Epithelial cell of proximal tubule (primary cell): ENCODE data around the gene RNF151. TPM values are rescaled to one million over a fixed set of nuclear protein-coding genes. Genes with fewer than 3 reads are reported as not detected.
"Not testable (repeated sequence)": the region's sequence is repeated elsewhere in the genome, so short reads cannot be mapped to it uniquely, and the experiment has no call there.

Source experiments
- DNase-seq: peaks from one replicate; pipeline ENCODE4 v3.0.0-alpha.2; 2011; ENCODE audit warnings: low read depth
- H3K4me3 ChIP-seq: 2 replicates; pipeline ENCODE4 v1.5.1; 2011; ENCODE audit warnings: low read depth, mild to moderate bottlenecking, low read length
- total RNA-seq: library from RNA; depleted of rRNA; stranded (reverse); fragments of >200 nt; gene quantifications from 2 replicates; pipeline ENCODE4 v1.2.3, GENCODE V29; 2015
- TF ChIP-seq, protein P1 (sequence below): conservative IDR thresholded peaks from 2 replicates; pipeline ENCODE4 v1.5.1; 2012; ENCODE audit warnings: low read depth, mild to moderate bottlenecking, low read length

RNF151 gene
- total RNA-seq, 1 donor from 2014 or later, result not detected

DNA sequence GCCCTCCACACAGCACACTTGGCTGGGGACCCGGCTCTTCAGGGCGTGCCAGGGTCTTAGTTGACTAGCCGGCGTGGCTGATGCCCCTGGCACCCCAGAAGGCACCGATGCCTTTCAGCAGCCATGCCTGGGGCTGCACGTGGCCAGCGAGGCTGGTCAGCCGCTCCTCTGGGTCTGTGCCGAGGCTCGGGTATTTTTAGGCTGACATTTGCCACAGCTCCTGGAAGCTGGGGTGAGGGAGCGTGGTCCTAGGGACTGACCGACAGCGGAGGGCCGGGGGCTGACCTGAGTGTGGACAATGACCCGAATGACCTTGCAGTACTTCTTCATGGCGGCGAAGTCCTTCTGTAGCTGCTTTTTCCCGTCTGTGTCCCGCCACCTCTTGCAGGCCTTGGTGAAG, 16.1 kb upstream of the RNF151 start:
- TF ChIP-seq, protein P1, sequence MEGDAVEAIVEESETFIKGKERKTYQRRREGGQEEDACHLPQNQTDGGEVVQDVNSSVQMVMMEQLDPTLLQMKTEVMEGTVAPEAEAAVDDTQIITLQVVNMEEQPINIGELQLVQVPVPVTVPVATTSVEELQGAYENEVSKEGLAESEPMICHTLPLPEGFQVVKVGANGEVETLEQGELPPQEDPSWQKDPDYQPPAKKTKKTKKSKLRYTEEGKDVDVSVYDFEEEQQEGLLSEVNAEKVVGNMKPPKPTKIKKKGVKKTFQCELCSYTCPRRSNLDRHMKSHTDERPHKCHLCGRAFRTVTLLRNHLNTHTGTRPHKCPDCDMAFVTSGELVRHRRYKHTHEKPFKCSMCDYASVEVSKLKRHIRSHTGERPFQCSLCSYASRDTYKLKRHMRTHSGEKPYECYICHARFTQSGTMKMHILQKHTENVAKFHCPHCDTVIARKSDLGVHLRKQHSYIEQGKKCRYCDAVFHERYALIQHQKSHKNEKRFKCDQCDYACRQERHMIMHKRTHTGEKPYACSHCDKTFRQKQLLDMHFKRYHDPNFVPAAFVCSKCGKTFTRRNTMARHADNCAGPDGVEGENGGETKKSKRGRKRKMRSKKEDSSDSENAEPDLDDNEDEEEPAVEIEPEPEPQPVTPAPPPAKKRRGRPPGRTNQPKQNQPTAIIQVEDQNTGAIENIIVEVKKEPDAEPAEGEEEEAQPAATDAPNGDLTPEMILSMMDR, result no peak
- no peak overlapping the region for H3K4me3 ChIP-seq
- no peak for DNase-seq

DNA sequence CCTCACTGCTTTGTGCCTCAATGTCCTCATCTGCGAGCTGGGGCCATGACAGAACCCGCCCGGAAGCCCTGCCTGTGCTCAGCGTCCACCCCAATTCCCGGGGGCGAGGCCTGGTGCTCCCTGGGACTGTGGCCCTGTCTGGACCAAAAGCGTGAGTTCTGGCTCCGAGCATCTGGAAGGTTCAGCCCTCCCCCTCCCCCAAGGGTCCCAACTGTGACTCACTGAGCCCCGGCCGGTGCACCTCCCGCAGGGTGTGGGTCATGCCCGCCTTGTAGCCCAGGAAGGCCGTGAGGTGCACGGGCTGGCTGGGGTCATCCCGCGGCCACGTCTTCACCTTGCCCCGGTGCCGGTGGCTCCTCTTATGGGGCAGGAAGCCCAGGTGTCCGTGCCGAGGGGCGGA, 12.9 kb upstream of the RNF151 start:
- TF ChIP-seq, protein P1, result no peak
- no peak overlapping the region for H3K4me3 ChIP-seq
- no peak for DNase-seq

DNA sequence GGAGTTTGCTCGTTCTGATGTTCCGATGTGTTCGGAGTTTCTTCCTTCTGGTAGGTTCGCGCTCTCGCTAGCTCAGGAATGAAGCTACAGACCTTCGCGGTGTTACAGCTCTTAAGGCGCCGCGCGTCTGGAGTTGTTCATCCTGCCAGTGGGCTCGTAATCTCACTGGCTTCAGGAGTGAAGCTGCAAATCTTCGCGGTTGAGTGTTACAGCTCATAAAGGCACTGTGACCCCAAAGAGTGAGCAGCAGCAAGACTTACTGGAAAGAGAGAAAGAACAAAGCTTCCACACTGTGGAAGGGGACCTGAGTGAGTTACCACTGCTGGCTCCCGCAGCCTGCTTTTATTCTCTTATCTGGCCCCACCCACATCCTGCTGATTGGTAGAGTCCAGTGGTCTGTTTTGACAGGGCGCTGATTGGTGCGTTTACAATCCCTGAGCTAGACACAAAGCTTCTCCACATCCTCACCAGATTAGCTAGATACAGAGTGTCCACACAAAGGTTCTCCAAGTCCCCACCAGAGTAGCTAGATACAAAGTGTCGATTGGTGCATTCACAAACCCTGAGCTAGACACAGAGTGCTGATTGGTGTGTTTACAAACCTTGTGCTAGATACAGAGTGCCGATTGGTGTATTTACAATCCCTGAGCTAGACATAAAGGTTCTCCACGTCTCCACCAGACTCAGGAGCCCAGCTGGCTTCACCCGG, 9.1 kb upstream of the RNF151 start:
- not testable (repeated sequence) for H3K4me3 ChIP-seq, DNase-seq

DNA sequence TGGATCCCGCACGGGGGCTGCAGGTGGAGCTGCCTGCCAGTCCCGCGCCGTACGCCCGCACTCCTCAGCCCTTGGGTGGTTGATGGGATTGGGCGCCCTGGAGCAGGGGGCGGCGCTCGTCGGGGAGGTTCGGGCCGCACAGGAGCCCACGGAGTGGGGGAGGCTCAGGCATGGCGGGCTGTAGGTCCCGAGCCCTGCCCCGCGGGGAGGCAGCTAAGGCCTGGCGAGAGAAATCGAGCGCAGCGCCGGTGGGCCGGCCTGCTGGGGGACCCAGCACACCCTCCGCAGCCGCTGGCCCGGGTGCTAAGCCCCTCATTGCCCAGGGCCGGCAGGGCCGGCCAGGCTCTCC, 8.5 kb upstream of the RNF151 start:
- not testable (repeated sequence) for H3K4me3 ChIP-seq, DNase-seq

DNA sequence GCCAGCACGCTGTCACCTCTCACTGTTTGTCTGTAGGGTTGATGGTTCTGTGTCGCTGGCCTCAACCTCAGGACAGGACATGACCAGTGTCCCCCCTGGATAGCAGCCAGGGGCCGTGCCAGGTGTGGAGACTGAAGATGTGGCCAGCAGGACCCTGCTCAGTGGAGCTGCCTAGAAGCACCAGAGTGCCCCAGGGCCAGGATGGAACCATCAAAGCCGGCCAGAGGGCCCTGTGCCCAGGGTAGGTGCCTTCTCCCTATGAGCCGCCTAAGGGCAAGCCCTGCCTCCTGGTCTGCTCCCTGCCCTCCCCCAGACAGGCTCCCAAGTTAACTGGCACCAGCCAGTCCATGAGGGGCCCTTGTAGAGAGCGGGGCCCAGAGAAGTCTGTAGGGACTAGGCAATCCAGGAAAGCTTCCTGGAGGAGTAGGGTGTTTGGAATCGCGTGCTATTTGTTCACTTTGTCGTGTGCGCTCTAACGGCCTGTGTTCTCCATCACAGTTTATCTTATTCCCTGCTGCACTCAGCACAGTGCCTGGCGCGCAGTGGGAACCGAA, 7.9 kb upstream of the RNF151 start:
- DNase-seq, result no peak
- TF ChIP-seq, protein P1, result no peak
- peak overlapping the region; percentile 96 for H3K4me3 ChIP-seq

DNA sequence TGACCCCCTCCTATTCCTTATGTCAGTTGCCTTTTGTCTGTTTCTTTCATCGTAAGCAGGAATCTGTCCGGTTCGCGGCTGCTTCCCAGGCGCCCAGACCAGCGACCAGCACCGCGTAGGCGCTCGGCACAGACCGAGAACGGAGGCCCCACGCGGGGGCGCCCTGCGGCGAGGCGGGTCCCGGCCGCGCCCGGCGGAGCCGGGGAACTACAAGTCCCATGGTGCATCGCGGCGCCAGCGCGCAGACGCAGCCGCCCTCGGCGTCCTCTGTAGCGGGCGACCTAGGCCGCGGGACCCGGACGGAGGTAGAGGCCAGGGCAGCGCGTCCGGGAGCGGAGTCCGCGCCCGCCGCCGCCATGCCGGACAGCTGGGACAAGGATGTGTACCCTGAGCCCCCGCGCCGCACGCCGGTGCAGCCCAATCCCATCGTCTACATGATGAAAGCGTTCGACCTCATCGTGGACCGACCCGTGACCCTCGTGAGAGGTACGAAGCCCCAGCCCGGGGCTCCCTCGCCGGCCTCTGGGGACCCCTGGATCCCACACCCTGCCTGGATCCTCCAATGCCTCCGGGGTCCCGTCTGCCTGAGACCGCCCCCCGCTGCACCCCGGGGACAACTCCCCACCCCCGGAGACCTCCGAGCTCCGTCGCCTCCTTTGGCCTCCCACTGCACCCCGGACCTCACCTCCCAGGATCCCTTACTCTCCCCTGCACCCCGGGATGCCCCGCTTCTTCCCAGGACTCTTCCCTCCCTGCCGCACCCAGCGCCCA, 7.2 kb upstream of the RNF151 start, which contains the start of gene NDUFB10:
Gene NDUFB10, plus strand, starts transcription at position 270 of the 771 bp plus-strand sequence. Its CDS starts 87 bp downstream, at position 357.
- DNase-seq, result no peak
- TF ChIP-seq, protein P1, result peak; percentile 67
- peak within 1 kb of the TSS; percentile 96 for H3K4me3 ChIP-seq

DNA sequence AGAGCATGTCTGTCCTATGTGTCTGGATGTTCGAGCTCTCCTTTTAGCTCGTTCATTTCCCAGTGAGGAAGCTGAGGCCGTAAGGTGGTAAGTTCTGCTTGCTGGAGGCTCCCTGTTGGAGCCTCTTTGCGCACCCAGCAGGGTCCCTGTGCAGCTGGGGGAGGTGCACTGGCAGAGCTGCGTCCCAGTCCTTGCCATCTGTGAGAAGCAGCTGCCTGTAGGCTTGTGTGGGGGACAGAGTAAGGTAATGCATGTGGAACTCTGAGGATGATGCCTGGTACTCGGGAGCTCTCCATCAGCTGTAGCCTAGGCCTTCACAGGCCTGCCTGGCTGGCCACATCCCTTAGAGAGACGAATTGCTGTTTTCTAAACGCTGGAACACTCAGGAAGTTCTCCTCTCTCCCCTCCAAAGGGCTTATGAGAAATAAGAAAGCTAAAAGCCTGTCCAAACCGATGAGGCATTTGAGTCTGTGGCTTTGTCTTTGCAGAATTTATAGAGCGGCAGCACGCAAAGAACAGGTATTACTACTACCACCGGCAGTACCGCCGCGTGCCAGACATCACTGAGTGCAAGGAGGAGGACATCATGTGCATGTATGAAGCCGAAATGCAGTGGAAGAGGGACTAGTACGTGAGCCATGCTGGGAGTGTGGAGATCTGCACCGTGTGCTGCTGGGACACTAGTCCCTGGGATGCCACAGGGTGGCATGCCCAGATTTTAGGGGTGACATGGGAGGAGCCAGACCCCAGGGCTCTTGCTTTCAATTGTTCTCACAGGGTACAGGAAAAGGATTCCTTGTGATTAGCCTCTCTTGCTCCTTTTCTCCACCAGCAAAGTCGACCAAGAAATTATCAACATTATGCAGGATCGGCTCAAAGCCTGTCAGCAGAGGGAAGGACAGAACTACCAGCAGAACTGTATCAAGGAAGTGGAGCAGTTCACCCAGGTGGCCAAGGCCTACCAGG, 5.7 kb upstream of the RNF151 start:
- TF ChIP-seq, protein P1, result no peak
- H3K4me3 ChIP-seq, result peak overlapping the region; percentile 96
- DNase-seq, result no peak
